ENCODE results near the gene PTPN23. TPM values are rescaled to one million over a fixed set of nuclear protein-coding genes. Genes with fewer than 3 reads are reported as not detected.

PTPN23 gene
- total and polyA plus RNA-seq, 10 of the 15 experiments (the other 5 are each of a cell fraction or from before 2014, with no cell fraction given), result 0.44 to 28.6 (median 4.4) TPM

DNA sequence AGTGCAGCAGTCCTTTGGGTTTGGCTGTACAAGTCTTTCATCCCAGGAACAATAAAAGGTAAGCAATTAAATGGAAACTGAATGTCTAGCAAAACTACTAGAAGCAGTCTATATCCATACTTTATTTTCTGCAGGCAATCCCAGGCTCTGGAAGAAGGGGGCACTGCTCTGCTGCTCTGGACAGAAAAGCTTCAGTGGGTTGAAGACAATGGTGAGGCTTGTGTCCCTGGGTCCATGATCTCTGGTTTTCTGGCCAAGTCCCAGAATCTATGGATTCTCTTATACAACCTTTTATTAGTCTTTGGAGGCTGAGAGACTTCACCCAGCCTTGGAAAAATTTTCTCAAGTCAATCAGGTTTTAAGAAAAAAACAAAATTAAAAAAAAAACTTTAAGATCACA, 59.3 kb downstream of the PTPN23 start:
- ChIA-PET RAD21 (ENCODE audit: unreplicated experiment) (no interaction called here), POLR2A (interaction anchor here (1.0 kb wide), 1 partner anchor 30 kb away, joined by 3 read pairs; no protein-coding TSS in a partner anchor), SMC1A (ENCODE audit: uncharacterized antibody, unreplicated experiment) (interaction anchor here (1.0 kb wide), 1 partner anchor 36 kb away, joined by 4 read pairs; no protein-coding TSS in a partner anchor), CTCF (interaction anchor here (0.6 to 1.4 kb wide), 2 partner anchors 36 to 82 kb away, joined by 3 read pairs; no protein-coding TSS in a partner anchor)
- intact Hi-C loops (cut with micrococcal nuclease; ENCODE audit: unreplicated experiment), result no loop called here
- Histone ChIP-seq H2AFZ (ENCODE audit: control insufficient read depth, low read depth, low read length) (no peak overlapping the region), H3K4me1 (ENCODE audit: control insufficient read depth, insufficient read depth, low read length) (peaks cover 6% of the 10 kb centered on the region; the same call in 1 of the 2 replicates), H4K20me1 (ENCODE audit: control insufficient read depth, insufficient read depth) (no peaks in the 10 kb centered on the region), H3K4me3 (no peak overlapping the region), H3K27me3 (replicated peaks in 1 of 2; ENCODE audit: control insufficient read depth in 2 of 2, insufficient read depth in 2 of 2, low read length in 1 of 2) (no peaks in the 10 kb centered on the region), H3K4me2 (ENCODE audit: control insufficient read depth, insufficient read depth) (no peak overlapping the region), H3K36me3 (ENCODE audit: control insufficient read depth in 2 of 2, insufficient read depth in 2 of 2, low read length in 1 of 2) (peaks cover 10 to 14% of the 10 kb centered on the region in 2 experiments), H3K9ac (ENCODE audit: control insufficient read depth, insufficient read depth, low read length) (no peak overlapping the region), H3K79me2 (ENCODE audit: control insufficient read depth, insufficient read depth, low read length) (peaks cover 2% of the 10 kb centered on the region; the same call in 1 of the 2 replicates), H3K27ac (ENCODE audit: control insufficient read depth, insufficient read depth) (no peak overlapping the region), H3K9me3 (replicated peaks; ENCODE audit: control insufficient read depth, insufficient read depth, low read length) (no peaks in the 10 kb centered on the region)
- in situ Hi-C loops (cut with MboI), result no loop called here
- BruUV-seq (replicated peaks), result no TSS peak
- no peak for TF ChIP-seq ZNF24 (IDR thresholded peaks at IDR 0.05)
- TF ChIP-seq, protein P1, sequence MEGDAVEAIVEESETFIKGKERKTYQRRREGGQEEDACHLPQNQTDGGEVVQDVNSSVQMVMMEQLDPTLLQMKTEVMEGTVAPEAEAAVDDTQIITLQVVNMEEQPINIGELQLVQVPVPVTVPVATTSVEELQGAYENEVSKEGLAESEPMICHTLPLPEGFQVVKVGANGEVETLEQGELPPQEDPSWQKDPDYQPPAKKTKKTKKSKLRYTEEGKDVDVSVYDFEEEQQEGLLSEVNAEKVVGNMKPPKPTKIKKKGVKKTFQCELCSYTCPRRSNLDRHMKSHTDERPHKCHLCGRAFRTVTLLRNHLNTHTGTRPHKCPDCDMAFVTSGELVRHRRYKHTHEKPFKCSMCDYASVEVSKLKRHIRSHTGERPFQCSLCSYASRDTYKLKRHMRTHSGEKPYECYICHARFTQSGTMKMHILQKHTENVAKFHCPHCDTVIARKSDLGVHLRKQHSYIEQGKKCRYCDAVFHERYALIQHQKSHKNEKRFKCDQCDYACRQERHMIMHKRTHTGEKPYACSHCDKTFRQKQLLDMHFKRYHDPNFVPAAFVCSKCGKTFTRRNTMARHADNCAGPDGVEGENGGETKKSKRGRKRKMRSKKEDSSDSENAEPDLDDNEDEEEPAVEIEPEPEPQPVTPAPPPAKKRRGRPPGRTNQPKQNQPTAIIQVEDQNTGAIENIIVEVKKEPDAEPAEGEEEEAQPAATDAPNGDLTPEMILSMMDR (IDR thresholded peaks at IDR 0.05 in 2 of 3, conservative IDR thresholded peaks at IDR 0.05 in 1 of 3; ENCODE audit: control insufficient read depth in 2 of 3, extremely low read depth in 1 of 3, insufficient read depth in 1 of 3, low read depth in 3 of 3, low read length in 3 of 3), result peak in 1 of 3 experiments; percentile 32; a peak in 2 of 6 replicates
- peak; percentile 43; the same call in 1 of the 2 replicates for TF ChIP-seq RAD21 (IDR thresholded peaks at IDR 0.05; ENCODE audit: insufficient read depth, low read depth, low read length)
- TF ChIP-seq FOXM1 (IDR thresholded peaks at IDR 0.05; ENCODE audit: low read depth, low read length), result no peak
- FAIRE-seq (no peak), ATAC-seq (peak; percentile 42; the same call in 1 of the 3 replicates), DNase-seq (ENCODE audit: low read depth, low spot score) (no peak)
